ENCODE measurements around the gene TTBK1.
A peak's percentile ranks its signal among the peaks of the same experiment; 100 is the strongest.

TTBK1 gene

GRCh38 chr6:43304882-43305281 lies 61.6 kb downstream of the TTBK1 start:
- no peak for DNase-seq (ENCODE audit: low spot score)

GRCh38 chr6:43306086-43306485 lies 62.8 kb downstream of the TTBK1 start:
- DNase-seq (ENCODE audit: low spot score): no peak

GRCh38 chr6:43307451-43308100 lies 64.3 kb downstream of the TTBK1 start:
- no peak for DNase-seq (ENCODE audit: low spot score)

- DNase-seq (ENCODE audit: low spot score): no peak
Measured at GRCh38 chr6:43308101-43308989, 65.1 kb downstream of the TTBK1 start, which contains the start of gene CRIP3. Gene CRIP3 (minus strand): TSS chr6:43308826. CDS start chr6:43308792, 34 bp downstream.

- DNase-seq (ENCODE audit: low spot score): no peak
Measured at GRCh38 chr6:43308990-43309477, 65.8 kb downstream of the TTBK1 start.

- no peak for DNase-seq (ENCODE audit: low spot score)
Measured at GRCh38 chr6:43310134-43310533, 66.9 kb downstream of the TTBK1 start.

GRCh38 chr6:43310624-43311023 lies 67.3 kb downstream of the TTBK1 start:
- DNase-seq (ENCODE audit: low spot score): no peak

GRCh38 chr6:43311666-43312065 lies 68.4 kb downstream of the TTBK1 start:
- no peak for DNase-seq (ENCODE audit: low spot score)

- no peak for DNase-seq (ENCODE audit: low spot score)
Measured at GRCh38 chr6:43313813-43314212, 70.5 kb downstream of the TTBK1 start.

GRCh38 chr6:43318011-43318410 lies 74.7 kb downstream of the TTBK1 start:
- DNase-seq (ENCODE audit: low spot score): no peak

- no peak for DNase-seq (ENCODE audit: low spot score)
Measured at GRCh38 chr6:43325876-43326275, 82.6 kb downstream of the TTBK1 start.

- peak; percentile 55 for DNase-seq (ENCODE audit: low spot score)
Measured at GRCh38 chr6:43328528-43328927, 85.2 kb downstream of the TTBK1 start.

- no peak for DNase-seq (ENCODE audit: low spot score)
Measured at GRCh38 chr6:43331470-43331869, 88.2 kb downstream of the TTBK1 start.

GRCh38 chr6:43331891-43332290 lies 88.6 kb downstream of the TTBK1 start:
- DNase-seq (ENCODE audit: low spot score): no peak

GRCh38 chr6:43334466-43335095 lies 91.3 kb downstream of the TTBK1 start:
- DNase-seq (ENCODE audit: low spot score): peak; percentile 45

- DNase-seq (ENCODE audit: low spot score): no peak
Measured at GRCh38 chr6:43335469-43335868, 92.2 kb downstream of the TTBK1 start.

GRCh38 chr6:43336382-43336781 lies 93.1 kb downstream of the TTBK1 start:
- no peak for DNase-seq (ENCODE audit: low spot score)

All from SW480 (cell line).